HG02981 (cell line): ENCODE results near the gene WDR64.

Experiments
- ATAC-seq: cut with Tn5 transposase; IDR thresholded peaks from one replicate; pipeline ENCODE4 v1.9.1; 2021; ENCODE audit warnings: mild to moderate bottlenecking, moderate library complexity; ENCODE audit not compliant: unreplicated experiment

WDR64 gene

GRCh38 chr1:241834733-241835377 is 182.8 kb downstream of the WDR64 start:
- no peak for ATAC-seq

GRCh38 chr1:241836941-241837340 is 184.9 kb downstream of the WDR64 start:
- ATAC-seq: no peak

DNA sequence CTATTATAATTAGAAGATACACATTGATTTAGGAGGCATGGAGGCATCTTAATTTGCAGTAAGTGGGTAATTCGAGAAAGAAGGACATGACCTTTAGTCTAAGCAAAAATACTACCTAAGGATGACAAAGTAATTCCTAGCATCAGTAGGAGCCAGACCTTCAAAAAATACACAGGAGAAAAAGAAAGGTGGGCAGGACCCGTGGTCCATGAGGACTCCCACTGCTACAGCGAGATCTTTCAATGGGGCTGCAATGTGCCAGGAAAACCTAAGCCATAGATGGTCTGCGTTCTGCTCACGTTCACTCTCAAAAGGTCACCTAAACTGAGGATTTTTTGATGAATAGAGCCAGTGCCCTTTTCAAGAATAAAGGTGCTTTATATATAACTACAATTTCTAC is 185.3 kb downstream of the WDR64 start:
- no peak for ATAC-seq

- ATAC-seq: no peak
These were observed 185.8 kb downstream of the WDR64 start for GRCh38 chr1:241837901-241838300.

GRCh38 chr1:241838897-241839296 is 186.8 kb downstream of the WDR64 start:
- ATAC-seq: no peak

DNA sequence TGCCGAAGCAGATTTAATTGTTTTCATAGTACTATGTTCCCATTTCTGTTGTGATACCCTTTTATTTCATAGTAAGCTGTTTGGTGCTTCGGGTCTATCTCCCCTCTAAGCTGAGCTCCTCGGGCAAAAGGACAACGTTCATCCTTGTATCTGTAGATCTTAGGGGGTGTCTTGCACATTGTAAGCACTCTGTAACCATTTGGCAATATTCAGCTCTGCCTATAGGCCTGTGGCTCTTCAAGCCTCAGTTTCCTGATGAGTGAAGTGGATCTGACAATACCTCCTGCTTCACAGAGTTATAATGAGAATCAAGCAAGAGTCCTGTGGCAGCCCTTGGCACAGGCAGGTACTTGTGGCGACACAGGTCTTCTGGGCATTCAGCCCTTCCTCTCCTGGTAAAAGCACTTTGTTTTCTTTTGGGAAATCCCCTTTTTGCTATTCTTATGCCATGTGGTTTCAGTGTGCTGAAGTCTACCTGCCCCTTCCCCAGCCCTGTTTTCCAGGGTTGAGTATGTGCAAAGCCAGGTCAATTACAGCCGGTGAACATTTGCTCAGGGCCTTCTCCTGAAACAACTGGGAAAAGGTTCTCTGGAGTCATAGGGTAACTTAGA is 187.4 kb downstream of the WDR64 start:
- ATAC-seq: peak; percentile 47

DNA sequence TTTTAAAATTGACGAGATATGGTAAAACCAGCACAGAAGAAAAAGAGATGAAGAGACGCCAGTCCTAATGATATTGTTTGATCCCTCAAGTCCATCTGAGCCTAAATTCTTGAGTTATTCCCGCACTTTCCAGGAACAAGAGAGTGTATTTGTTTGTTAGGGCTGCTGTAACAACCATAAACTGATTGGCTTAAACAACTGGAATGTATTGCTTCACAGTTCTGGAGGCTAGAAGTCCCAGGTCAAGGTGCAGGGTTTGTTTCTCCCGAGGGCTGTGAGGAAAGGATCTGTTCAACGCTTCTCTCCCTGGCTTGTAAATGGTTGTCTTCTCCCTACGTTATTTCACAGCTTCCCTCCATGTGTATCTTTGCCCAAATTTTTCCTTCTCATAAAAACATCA is 188.1 kb downstream of the WDR64 start:
- ATAC-seq: no peak

DNA sequence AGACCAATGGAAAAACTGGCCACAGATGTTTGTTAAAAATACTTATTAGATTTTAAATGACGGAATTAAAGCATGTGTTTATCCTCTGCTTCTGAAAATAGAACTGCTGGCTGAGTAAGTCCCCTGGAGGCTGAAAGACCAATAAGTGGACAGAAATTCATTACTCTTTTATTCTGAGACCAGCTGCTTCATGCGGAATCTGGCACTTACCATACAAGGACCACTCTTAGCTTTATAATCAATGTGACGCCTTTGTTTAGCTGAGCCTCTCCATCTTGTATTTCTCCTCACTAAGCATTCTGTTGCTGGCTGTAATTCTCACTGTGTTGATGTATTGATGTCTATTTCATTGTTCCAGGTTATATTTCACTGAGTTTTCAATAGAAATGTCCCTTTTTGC is 189.6 kb downstream of the WDR64 start:
- ATAC-seq: no peak

DNA sequence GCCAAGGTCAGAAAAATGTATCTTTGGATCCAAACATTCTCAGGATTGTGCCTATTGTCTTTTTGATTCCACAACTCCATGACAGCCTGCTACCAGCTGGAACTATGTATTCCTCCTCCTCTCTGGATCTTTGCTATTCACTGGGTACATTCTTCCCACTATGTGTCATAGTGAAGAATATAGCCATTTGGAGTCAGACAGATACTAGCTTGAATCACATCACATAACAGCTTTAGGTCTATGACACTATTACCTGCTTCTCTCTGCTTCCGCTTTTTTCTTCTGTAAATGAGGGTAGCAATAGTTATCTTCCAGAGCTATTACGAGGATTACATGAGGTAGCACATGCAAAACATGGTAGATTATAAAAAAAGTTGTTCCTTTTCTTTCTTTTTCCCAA is 190.5 kb downstream of the WDR64 start:
- ATAC-seq: no peak

GRCh38 chr1:241844593-241844992 is 192.5 kb downstream of the WDR64 start:
- no peak for ATAC-seq

GRCh38 chr1:241846375-241846774 is 194.3 kb downstream of the WDR64 start:
- ATAC-seq: no peak

DNA sequence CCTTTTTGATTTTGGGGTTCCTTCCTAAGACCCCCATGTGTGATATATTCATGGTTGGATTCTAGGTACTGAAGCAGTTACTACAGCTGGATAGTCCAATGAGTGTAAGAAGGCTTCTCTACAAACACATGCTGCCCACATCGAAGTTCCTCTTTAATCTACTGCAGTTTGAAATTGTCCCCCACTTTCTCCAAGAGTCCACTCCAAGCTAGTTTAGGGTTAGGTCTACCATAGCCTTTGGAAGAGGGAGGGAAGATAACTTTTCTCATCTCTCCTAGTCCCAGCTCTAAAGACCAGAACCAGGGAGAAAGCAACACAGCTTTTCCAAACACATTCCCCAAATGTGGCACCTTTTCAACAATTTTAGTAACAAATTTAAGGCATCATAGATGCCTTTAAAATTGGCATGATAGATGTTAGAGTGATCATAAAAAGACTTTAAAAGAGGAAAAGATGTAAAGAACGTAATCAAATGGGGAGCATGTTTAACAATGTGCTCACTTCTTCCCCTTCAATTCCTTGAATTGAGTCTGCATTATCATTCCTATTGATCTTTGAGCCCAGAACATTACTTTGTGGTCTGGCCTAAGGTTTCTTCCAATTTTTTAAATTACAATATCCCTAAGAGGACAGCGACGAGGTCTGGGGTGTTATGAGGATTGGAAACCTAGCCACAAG is 194.9 kb downstream of the WDR64 start:
- no peak for ATAC-seq

DNA sequence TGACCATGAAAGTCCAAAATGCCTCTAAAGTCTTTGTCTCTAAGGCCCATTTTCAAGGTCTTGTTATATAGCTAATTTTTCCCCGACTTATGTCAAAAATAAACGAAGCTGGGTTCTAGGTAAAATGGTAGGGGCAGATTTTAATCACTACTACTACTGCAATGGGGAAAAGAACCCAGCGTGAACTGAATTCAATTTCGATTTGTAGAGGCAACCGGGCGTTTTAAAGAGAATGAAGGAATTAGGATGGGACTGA is 195.4 kb downstream of the WDR64 start:
- no peak for ATAC-seq

DNA sequence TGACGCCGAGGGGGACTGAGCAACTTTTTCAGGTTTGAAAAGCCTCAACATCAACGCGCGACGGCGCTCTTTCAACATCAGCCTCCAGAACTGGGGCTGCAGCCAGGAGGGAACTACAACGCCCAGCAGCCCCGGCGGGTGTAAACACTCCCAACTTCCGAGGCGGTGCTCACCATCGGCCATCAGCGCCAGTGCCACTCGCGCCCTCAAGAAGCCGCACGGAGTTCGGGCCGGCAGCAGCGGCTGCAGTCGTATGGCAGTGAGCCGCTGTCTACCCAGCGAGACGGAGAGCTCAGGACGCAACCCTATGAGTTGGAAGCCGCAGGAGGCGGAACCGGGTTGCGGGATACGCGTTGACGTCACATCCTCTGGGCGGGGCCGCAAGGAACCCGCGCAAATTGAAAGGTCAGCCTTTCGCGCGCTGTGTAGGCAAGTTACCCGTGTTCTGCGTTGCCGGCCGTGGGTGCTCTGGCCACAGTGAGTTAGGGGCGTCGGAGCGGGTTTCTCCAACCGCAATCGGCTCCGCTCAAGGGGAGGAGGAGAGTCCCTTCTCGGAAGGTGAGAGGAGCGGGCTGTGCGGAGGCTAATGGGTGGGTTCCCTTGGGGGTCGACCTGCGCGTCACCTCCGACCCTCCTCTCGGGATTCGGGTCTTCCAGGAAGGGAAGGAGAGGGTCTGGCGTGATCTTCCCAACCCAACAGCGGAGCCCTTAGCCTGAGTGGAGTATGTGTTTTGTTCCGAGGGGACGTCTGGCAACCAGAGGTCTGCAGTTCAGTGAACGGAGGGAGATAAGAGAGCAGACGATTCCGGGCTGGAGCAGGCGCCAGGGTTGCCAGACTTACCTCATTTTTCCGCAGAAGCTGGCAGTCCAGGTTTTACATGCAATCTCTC is 196.0 kb downstream of the WDR64 start, which contains the start of gene EXO1:
Gene EXO1, plus strand, starts transcription at position 409 of the 890 bp plus-strand sequence. CDS start 2,222 bp downstream, outside the sequence.
- ATAC-seq: peak; percentile 97

- peak; percentile 14 for ATAC-seq
These were observed 196.7 kb downstream of the WDR64 start for GRCh38 chr1:241848686-241849344.

DNA sequence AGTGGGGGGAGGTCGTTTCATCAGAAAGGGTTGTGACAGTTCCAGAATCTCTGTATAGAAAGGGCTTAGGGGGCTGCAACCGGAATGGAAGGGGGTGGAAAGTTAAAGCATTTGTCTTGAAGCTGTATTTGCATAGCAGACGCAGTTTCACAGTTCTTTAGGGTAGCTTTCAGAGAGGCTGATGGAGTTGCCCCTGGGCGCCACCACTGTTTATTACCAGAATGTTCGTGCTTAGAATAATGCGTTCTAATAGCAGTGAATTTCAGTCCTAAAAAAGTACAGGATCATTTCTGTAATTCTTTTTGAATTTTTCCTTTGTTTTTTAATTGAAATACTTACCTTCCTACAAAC is 197.2 kb downstream of the WDR64 start:
- no peak for ATAC-seq
